GM19239 (cell line): Measurements from ENCODE around the gene N4BP2L1.

Experiments used
- DNase-seq: peaks from one replicate; pipeline ENCODE4 v3.0.0; 2011; ENCODE audit warnings: low spot score; ENCODE audit not compliant: insufficient read length
- FAIRE-seq: peaks from 2 replicates; lab custom pipeline; 2011; peaks lifted over from hg19 to GRCh38; lab: Jason Lieb, UNC

Gene N4BP2L1

GRCh38 chr13:32427852-32428580 is at the start of gene N4BP2L1:
Gene N4BP2L1, minus strand, starts transcription at chr13:32428130. Its CDS starts 48 bp downstream, at chr13:32428082.
- DNase-seq = peak; percentile 75
- FAIRE-seq = peak; percentile 94

DNA sequence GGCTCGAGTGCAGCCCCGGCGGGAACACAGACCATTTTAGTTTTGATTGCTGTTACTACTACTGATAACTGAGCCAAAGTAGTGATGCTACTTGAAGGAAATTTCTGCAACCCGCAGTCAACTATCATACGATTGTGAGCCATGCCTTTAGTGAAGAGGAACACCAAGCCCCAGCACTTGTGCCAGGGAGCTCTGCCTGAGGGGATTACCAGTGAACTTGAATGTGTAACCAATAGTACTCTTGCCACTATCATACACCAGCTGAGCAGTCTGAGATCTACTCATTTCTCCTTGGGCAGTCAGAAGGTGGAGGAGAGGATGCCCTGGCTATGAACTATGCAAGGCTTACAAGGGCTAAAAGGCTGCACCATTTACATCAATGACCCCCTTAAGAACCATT is 49.0 kb upstream of the N4BP2L1 start:
- DNase-seq (no peak), FAIRE-seq (no peak)

DNA sequence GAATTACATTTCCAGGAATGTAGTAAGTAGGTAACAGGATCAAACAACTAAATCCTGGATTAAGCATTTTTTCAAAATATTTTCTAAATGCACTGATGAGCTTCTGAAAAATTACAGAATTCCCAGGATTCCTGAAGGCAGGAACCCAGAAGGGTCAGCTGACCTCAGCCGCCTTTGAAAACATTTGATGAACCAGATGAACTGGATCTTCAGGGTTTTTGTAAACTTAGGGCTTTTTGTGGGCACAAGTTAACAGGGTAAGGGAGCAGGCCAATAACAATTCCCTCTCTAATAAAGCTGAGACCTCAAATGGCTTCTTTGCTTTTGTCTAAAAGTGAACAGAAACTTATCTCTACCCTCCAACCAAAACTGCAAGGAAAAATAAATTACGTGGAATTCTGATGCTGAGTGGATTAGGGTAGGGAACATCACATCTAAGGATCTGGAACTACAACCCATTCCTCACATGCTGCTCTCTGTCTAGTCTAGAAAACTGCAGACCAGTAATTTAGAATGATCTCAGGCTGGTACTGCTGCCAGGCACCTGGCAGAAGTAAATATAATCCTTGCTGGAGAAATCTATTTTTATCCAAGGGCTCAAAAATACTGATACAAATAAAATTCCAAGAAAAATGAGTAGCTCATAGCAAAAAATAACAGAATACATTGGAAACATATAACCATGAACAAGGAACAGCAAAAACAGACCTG is 48.2 kb upstream of the N4BP2L1 start:
- no peak for DNase-seq
- FAIRE-seq = no peak

GRCh38 chr13:32474999-32475792 is 47.3 kb upstream of the N4BP2L1 start:
- FAIRE-seq (no peak), DNase-seq (no peak)

GRCh38 chr13:32473650-32474049 is 45.7 kb upstream of the N4BP2L1 start:
- FAIRE-seq = no peak

GRCh38 chr13:32472194-32472621 is 44.3 kb upstream of the N4BP2L1 start:
- DNase-seq = no peak
- FAIRE-seq = peak; percentile 66

More at GRCh38 chr13:32473650-32474049, 45.7 kb upstream of the N4BP2L1 start:
- DNase-seq = no peak

DNA sequence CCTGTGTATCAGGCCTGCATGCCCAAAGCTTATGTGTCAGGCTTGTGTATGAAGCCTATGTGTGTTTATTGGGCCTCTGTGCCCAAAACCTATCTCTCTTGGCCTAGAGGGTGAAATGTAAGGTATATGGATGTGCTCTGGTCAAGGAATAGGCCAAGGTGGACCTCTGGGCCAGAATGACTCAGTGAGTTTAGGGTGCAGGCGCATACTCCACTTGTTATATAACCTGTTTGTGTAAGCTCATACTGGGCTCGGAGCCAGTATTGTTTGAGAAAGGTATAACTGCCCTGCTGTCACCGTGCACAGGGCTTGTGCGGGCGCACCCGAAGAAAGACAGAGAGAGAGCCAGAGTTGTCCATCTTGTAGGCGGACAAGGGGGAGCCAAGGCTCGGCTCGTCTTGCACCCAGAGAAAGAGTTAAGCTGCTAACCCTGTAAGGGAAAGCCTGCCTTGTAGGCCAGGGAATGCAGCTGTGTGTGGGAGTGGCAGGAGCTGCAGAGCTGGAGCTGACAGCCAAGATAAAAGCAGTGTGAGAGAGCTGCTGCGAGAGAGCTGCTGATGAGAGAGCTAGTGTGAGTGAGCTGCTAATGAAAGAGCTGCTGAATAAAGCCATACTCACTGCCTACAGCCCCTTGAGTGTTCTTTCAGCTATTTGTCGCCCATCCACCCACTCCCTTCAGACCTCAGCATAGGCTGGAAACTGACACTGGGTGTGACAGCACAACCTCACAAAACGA is 43.4 kb upstream of the N4BP2L1 start:
- DNase-seq (no peak), FAIRE-seq (no peak)

DNA sequence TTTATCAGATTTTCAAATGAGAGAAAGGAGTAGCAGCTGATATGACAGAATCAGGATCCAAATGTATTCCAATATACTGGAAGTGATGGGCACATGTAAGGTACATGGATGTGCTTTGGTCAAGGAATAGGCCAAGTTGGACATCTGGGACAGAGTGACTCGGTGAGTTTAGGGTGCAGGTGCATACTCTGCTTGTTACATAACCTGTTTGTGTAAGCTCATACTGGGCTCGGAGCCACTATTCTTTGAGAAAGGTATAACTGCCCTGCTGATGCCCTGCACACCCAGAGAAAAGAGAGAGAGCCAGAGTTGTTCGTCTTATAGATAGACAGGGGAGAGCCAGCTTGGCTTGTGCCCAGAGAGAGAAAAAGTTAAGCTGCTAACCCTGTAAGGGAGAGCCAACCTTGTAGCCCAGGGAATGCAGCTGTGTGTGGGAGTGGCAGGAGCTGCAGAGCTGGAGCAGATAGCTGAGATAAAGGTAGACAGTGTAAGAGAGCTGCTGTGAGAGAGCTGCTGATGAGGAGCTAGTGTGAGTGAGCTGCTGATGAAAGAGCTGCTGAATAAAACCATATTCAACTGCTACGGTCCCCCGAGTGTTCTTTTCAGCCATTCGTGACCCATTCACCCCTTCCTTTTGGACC is 40.7 kb upstream of the N4BP2L1 start:
- DNase-seq (no peak), FAIRE-seq (no peak)

- DNase-seq (no peak), FAIRE-seq (peak; percentile 33)
Observed at GRCh38 chr13:32456591-32456990, 28.7 kb upstream of the N4BP2L1 start.

GRCh38 chr13:32455594-32455903 is 27.6 kb upstream of the N4BP2L1 start:
- DNase-seq (no peak), FAIRE-seq (no peak)

GRCh38 chr13:32454886-32455593 is 27.1 kb upstream of the N4BP2L1 start:
- FAIRE-seq = no peak
- DNase-seq = no peak

GRCh38 chr13:32453981-32454380 is 26.1 kb upstream of the N4BP2L1 start:
- DNase-seq = no peak
- no peak for FAIRE-seq

DNA sequence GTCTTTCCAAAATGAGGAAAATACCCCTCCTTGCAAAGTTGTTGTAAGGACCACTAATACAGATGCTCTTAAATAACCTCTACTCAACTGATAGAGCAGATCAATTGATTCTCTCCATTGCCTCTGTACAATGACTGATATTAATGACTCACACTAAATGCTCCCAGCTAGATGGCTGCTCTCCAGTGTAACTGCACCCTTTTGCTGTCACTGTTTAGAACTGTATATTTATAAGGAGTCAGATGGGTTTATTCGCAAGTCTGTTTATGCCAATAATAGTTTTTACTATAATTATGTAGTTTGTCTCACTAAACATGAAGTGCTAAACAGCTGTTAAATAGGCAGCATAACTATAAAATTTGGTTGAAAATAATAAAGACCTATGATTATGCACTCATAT is 21.0 kb upstream of the N4BP2L1 start:
- FAIRE-seq = no peak
- DNase-seq = no peak

DNA sequence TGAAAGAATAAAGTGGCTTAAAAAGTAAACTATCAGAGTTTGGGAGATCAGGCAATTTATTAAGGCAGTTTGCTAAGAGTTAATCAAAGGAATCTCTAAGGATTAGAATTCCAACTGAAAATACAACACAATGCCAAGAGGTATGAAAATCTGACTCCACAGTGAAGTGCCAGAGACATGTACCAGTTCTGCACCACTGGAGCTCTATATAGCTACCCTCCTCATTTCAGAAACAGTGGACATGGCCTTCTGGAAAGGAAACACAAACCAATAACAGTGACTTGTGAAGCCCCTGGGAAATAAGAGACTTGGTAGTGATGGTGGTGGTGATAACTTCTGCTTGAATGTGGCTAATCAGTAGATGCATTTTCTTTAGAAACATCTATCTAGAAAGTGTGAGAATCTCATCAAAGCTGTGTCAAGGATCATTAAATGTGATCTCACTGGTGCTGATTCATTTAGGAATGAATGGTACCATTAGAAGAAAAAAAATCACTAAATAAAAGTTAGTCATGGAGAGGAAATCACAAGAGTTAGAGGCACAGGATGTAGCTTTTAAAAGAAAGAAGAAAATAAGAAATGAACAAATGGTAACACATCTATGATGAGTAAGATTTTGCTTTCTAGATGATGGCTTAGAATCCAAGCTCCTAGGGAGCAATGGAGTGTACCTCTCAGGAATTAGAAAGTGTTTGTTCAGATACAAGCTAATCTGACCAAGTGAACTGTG is 20.1 kb upstream of the N4BP2L1 start:
- DNase-seq (no peak), FAIRE-seq (no peak)

- FAIRE-seq (no peak), DNase-seq (no peak)
Observed at GRCh38 chr13:32446773-32447465, 19.0 kb upstream of the N4BP2L1 start.

- no peak for FAIRE-seq
Observed at GRCh38 chr13:32446220-32446619, 18.3 kb upstream of the N4BP2L1 start.

DNA sequence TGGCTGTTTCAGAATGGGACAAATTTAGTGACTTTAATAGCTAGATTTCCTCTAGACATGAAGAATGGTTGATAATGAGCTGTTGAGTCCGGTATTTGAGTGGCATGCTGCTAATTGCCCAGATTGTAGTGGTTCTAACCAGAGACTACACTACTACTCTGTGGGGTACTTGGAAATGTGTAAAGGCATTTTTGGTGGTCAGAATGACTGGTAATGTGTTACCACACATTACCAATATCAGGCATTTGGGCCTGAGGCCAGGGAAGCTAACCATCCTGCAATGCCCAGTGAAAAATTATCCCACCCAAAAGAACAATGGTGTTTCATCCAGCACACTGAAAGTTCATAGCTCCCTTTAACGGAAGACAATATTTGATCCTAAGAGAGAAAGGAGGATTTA is 17.5 kb upstream of the N4BP2L1 start:
- no peak for FAIRE-seq

More at GRCh38 chr13:32446220-32446619, 18.3 kb upstream of the N4BP2L1 start:
- DNase-seq = no peak

DNA sequence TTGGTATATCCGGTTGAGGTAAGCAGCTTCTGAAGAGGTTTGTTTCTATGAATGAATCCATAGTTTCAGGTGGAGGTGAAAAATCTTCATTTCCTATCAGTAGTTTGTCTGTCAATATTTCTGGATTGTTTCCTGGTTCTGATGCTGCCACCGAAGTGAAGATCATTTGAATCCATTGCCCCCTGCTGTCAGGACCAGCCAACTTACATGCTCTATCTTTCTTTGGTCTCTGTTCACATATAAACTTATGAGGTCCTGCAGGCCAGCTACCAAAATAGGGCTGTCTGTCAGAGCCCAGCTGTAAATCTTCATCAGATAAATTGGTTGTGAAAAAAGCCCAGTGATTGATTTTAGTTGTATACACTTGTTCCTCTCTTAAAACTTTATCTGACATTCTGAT is 15.2 kb upstream of the N4BP2L1 start:
- FAIRE-seq (no peak), DNase-seq (peak; percentile 46)

More for the DNA sequence above, 17.5 kb upstream of the N4BP2L1 start:
- DNase-seq = no peak
